BE2C (cell line): ENCODE data around the gene PLXNC1.

Experiments used
- DNase-seq: peaks from one replicate; pipeline ENCODE4 v3.0.0-alpha.2; 2020
- H3K27me3 ChIP-seq: fragments of 250-450 bp; sonication (Bioruptor Pico); 2 replicates; pipeline ENCODE4 v1.5.1; 2020; ENCODE audit warnings: mild to moderate bottlenecking
- H3K36me3 ChIP-seq: fragments of 250-450 bp; sonication (Bioruptor Pico); 2 replicates; pipeline ENCODE4 v1.5.1; 2020; ENCODE audit warnings: mild to moderate bottlenecking
- H3K4me1 ChIP-seq: fragments of 250-450 bp; sonication (Bioruptor Pico); 2 replicates; pipeline ENCODE4 v1.5.1; 2020
- H3K4me3 ChIP-seq: 2 replicates; pipeline ENCODE4 v1.5.1; 2011; ENCODE audit warnings: low read depth, low read length
- H3K9me3 ChIP-seq: fragments of 250-450 bp; sonication (Bioruptor Pico); 2 replicates; pipeline ENCODE4 v1.5.1; 2020
- CTCF ChIP-seq: IDR thresholded peaks from 2 replicates; pipeline ENCODE4 v1.5.1; 2012; ENCODE audit warnings: mild to moderate bottlenecking, low read depth, low read length

PLXNC1 gene

GRCh38 chr12:94195483-94195882 lies 47.1 kb downstream of the PLXNC1 start:
- Histone ChIP-seq H3K4me3 (no peak overlapping the region), H3K27me3 (no peaks in the 10 kb centered on the region), H3K4me1 (no peaks in the 10 kb centered on the region), H3K9me3 (no peaks in the 10 kb centered on the region), H3K36me3 (no peaks in the 10 kb centered on the region)
- peak; percentile 23; the same call in 1 of the 2 replicates for TF ChIP-seq CTCF
- no peak for DNase-seq

- TF ChIP-seq CTCF = no peak
- DNase-seq = no peak
- H3K36me3 ChIP-seq = no peaks in the 10 kb centered on the region
- H3K27me3 ChIP-seq = no peaks in the 10 kb centered on the region
- no peaks in the 10 kb centered on the region for H3K9me3 ChIP-seq
- no peak overlapping the region for H3K4me3 ChIP-seq
- no peaks in the 10 kb centered on the region for H3K4me1 ChIP-seq
These were observed 50.1 kb downstream of the PLXNC1 start for GRCh38 chr12:94198469-94198868.

- Histone ChIP-seq H3K4me1 (no peaks in the 10 kb centered on the region), H3K4me3 (no peak overlapping the region), H3K36me3 (no peaks in the 10 kb centered on the region), H3K9me3 (no peaks in the 10 kb centered on the region), H3K27me3 (no peaks in the 10 kb centered on the region)
- DNase-seq = no peak
- peak; percentile 13; the same call in 1 of the 2 replicates for TF ChIP-seq CTCF
These were observed 50.5 kb downstream of the PLXNC1 start for GRCh38 chr12:94198872-94199271.

GRCh38 chr12:94200069-94200468 lies 51.7 kb downstream of the PLXNC1 start:
- DNase-seq = no peak
- no peaks in the 10 kb centered on the region for H3K36me3 ChIP-seq
- no peaks in the 10 kb centered on the region for H3K27me3 ChIP-seq
- H3K4me3 ChIP-seq = no peak overlapping the region
- TF ChIP-seq CTCF = no peak
- H3K4me1 ChIP-seq = no peaks in the 10 kb centered on the region
- H3K9me3 ChIP-seq = no peaks in the 10 kb centered on the region

GRCh38 chr12:94200695-94201094 lies 52.3 kb downstream of the PLXNC1 start:
- no peak for DNase-seq
- Histone ChIP-seq H3K4me1 (no peaks in the 10 kb centered on the region), H3K36me3 (no peaks in the 10 kb centered on the region), H3K4me3 (no peak overlapping the region), H3K9me3 (no peaks in the 10 kb centered on the region), H3K27me3 (no peaks in the 10 kb centered on the region)
- TF ChIP-seq CTCF = no peak

GRCh38 chr12:94202245-94203180 lies 54.1 kb downstream of the PLXNC1 start:
- Histone ChIP-seq H3K4me1 (no peaks in the 10 kb centered on the region), H3K36me3 (no peaks in the 10 kb centered on the region)
- DNase-seq = no peak

More at GRCh38 chr12:94202245-94203180, 54.1 kb downstream of the PLXNC1 start:
- no peak for TF ChIP-seq CTCF
- Histone ChIP-seq H3K27me3 (no peaks in the 10 kb centered on the region), H3K4me3 (no peak overlapping the region), H3K9me3 (no peaks in the 10 kb centered on the region)
